PC-9 (cell line): ENCODE data around the gene PKD2L1. TPM values are rescaled to one million over a fixed set of nuclear protein-coding genes. Genes with fewer than 3 reads are reported as not detected.

Source experiments
- BruUV-seq: library from RNA; stranded (reverse); fragments of 400-500 nt; replicated peaks from 2 replicates; lab custom pipeline; 2021; lab: Mats Ljungman, UMichigan
- CTCF ChIA-PET: fragments of 300-600 bp; sonication (Branson Sonifier 250); formaldehyde crosslinking; loops from one replicate; lab custom pipeline; 2022; ENCODE audit warnings: antibody characterized with exemption; lab: Charles Lee
- POLR2A ChIA-PET: fragments of 300-600 bp; sonication (Branson Sonifier 250); formaldehyde crosslinking; loops from one replicate; lab custom pipeline; 2022; ENCODE audit warnings: antibody characterized with exemption; ENCODE audit not compliant: unreplicated experiment; lab: Charles Lee
- DNase-seq, 2 experiments: peaks; one replicate each; pipeline versions ENCODE4 v3.0.0 to v3.0.0-alpha.2; 2015 to 2022; ENCODE audit warnings: mixed read lengths in 1 of 2
- H2AFZ ChIP-seq: fragments of 200-600 bp; sonication (generic); 2 replicates; pipeline ENCODE4 v1.8.1; 2017; ENCODE audit warnings: antibody characterized with exemption
- H3F3A ChIP-seq: fragments of 200-600 bp; sonication (generic); 2 replicates; pipeline ENCODE4 v1.8.1; 2017; ENCODE audit warnings: antibody characterized with exemption, mild to moderate bottlenecking, low read depth; ENCODE audit not compliant: insufficient read depth
- H3K27ac ChIP-seq: fragments of 200-600 bp; sonication (generic); 2 replicates; pipeline ENCODE4 v1.6.1; 2016; ENCODE audit warnings: mixed run types
- H3K27me3 ChIP-seq: fragments of 200-600 bp; sonication (generic); 2 replicates; pipeline ENCODE4 v1.6.1; 2016; ENCODE audit warnings: low read depth, mixed run types; ENCODE audit not compliant: insufficient read depth
- H3K36me3 ChIP-seq: fragments of 200-600 bp; sonication (generic); 2 replicates; pipeline ENCODE4 v1.6.1; 2016; ENCODE audit warnings: low read depth, mixed run types
- H3K4me1 ChIP-seq: fragments of 200-600 bp; sonication (generic); replicated peaks from 2 replicates; pipeline ENCODE4 v1.6.1; 2016; ENCODE audit warnings: mixed run types; ENCODE audit not compliant: insufficient read depth
- H3K4me2 ChIP-seq: fragments of 200-600 bp; sonication (generic); 2 replicates; pipeline ENCODE4 v1.6.1; 2017; ENCODE audit warnings: mixed run types
- H3K4me3 ChIP-seq: fragments of 200-600 bp; sonication (generic); 2 replicates; pipeline ENCODE4 v1.6.1; 2016; ENCODE audit warnings: mixed run types
- H3K79me2 ChIP-seq: fragments of 200-600 bp; sonication (generic); 2 replicates; pipeline ENCODE4 v1.6.1; 2017; ENCODE audit warnings: low read depth, mixed run types
- H3K9me2 ChIP-seq: fragments of 200-600 bp; sonication (generic); 2 replicates; pipeline ENCODE4 v1.8.1; 2017; ENCODE audit warnings: mild to moderate bottlenecking; ENCODE audit not compliant: insufficient read depth
- H3K9me3 ChIP-seq: fragments of 200-600 bp; sonication (generic); 2 replicates; pipeline ENCODE4 v1.8.1; 2016; ENCODE audit warnings: low read depth; ENCODE audit not compliant: insufficient read depth
- H4K20me1 ChIP-seq: fragments of 200-600 bp; sonication (generic); 2 replicates; pipeline ENCODE4 v1.8.1; 2017; ENCODE audit not compliant: insufficient read depth
- EZH2 ChIP-seq: fragments of 200-600 bp; sonication (generic); IDR thresholded peaks from 2 replicates; pipeline ENCODE4 v1.8.0; 2017; ENCODE audit warnings: antibody characterized with exemption, low read depth
- intact Hi-C: fragments of 100-400 bp; cut with micrococcal nuclease; formaldehyde crosslinking; loops from one replicate; pipeline ENCODE4 v1.10.0; 2022; ENCODE audit not compliant: unreplicated experiment
- total RNA-seq: library from RNA; stranded (reverse); gene quantifications from 2 replicates; pipeline ENCODE4 v1.2.3, GENCODE V29; 2021
- TF ChIP-seq, protein P1 (sequence below): fragments of 200-600 bp; sonication (generic); conservative IDR thresholded peaks from 2 replicates; pipeline ENCODE4 v1.6.1; 2017; ENCODE audit warnings: mixed run types, antibody characterized with exemption, mild to moderate bottlenecking, moderate library complexity

Gene PKD2L1
- total RNA-seq, 1 experiment from 2014 or later, result not detected

- peaks cover 21% of the 10 kb centered on the region; the same call in 1 of the 2 replicates for H3K79me2 ChIP-seq
- no peak overlapping the region for H3K4me2 ChIP-seq
- H3K27ac ChIP-seq, result 0 out of 2 replicates have a peak overlapping the region, but pooled peaks have one; percentile 6
- no peak overlapping the region for H3K4me3 ChIP-seq
- no peaks in the 10 kb centered on the region for H3K27me3 ChIP-seq
- H3K4me1 ChIP-seq, result peaks cover 18% of the 10 kb centered on the region
- TF ChIP-seq EZH2, result no peak
- TF ChIP-seq, protein P1, sequence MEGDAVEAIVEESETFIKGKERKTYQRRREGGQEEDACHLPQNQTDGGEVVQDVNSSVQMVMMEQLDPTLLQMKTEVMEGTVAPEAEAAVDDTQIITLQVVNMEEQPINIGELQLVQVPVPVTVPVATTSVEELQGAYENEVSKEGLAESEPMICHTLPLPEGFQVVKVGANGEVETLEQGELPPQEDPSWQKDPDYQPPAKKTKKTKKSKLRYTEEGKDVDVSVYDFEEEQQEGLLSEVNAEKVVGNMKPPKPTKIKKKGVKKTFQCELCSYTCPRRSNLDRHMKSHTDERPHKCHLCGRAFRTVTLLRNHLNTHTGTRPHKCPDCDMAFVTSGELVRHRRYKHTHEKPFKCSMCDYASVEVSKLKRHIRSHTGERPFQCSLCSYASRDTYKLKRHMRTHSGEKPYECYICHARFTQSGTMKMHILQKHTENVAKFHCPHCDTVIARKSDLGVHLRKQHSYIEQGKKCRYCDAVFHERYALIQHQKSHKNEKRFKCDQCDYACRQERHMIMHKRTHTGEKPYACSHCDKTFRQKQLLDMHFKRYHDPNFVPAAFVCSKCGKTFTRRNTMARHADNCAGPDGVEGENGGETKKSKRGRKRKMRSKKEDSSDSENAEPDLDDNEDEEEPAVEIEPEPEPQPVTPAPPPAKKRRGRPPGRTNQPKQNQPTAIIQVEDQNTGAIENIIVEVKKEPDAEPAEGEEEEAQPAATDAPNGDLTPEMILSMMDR, result no peak
- peaks cover 34% of the 10 kb centered on the region for H3K36me3 ChIP-seq
- no peaks in the 10 kb centered on the region for H3K9me2 ChIP-seq
- no TSS peak for BruUV-seq
- CTCF ChIA-PET, result no interaction called here
- peaks cover 63% of the 10 kb centered on the region for H3F3A ChIP-seq
- H4K20me1 ChIP-seq, result no peaks in the 10 kb centered on the region
- POLR2A ChIA-PET, result interaction anchor here (0.6 kb wide), 1 partner anchor 486 kb away, joined by 15 read pairs; no protein-coding TSS in a partner anchor
- intact Hi-C loops, result no loop called here
- no peak overlapping the region for H2AFZ ChIP-seq
- DNase-seq, result no peak
- H3K9me3 ChIP-seq, result no peaks in the 10 kb centered on the region
These were observed 29.0 kb upstream of the PKD2L1 start for GRCh38 chr10:100359030-100359432.

DNA sequence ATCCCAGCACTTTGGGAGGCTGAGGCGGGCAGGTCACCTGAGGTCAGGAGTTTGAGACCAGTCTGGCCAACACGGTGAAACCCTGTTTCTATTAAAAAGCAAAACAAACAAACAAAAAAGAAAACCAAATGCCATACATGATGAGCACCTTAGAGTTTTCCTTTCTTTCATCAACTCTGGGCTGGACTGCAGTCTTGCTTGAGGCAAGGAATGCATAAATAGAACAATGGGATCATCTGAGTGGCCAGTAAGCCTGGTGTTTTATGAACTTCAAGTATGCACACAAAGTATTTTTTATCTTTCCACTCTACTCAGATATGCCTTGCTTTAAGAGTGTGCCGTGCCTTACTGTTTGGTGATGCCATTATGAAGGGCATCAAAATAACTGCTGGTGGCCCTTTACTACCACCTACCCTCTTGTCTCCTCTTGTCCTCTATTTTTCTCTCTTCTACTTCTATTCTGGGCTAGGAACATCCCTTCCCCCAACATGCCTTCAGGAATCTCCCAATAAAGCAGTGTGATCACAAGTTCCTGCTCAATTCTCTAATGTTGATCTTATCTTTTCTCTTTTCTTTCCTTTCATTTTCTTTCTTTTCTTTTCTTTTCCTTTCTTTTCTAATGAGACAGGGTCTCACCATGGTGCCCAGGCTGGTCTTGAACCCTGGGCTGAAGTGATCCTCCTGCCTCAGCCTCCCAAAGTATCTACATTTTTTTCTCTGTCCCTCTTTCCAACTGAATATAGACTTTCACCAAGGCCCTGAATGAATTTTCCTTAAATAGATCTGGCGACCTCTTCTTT lies 27.2 kb upstream of the PKD2L1 start:
- no peak overlapping the region for H3K4me2 ChIP-seq
- no peak overlapping the region for H2AFZ ChIP-seq
- TF ChIP-seq, protein P1, result no peak
- no peak for TF ChIP-seq EZH2
- no peaks in the 10 kb centered on the region for H3K9me2 ChIP-seq
- no peak for DNase-seq
- POLR2A ChIA-PET, result no interaction called here
- H3K79me2 ChIP-seq, result peaks cover 33% of the 10 kb centered on the region
- H3K4me1 ChIP-seq, result peaks cover 1% of the 10 kb centered on the region; the same call in 1 of the 2 replicates
- H4K20me1 ChIP-seq, result no peaks in the 10 kb centered on the region
- H3K27me3 ChIP-seq, result no peaks in the 10 kb centered on the region
- no peak overlapping the region for H3K4me3 ChIP-seq
- intact Hi-C loops, result no loop called here
- peak overlapping the region; percentile 29; the same call in 1 of the 2 replicates for H3K27ac ChIP-seq
- peaks cover 60% of the 10 kb centered on the region for H3F3A ChIP-seq
- CTCF ChIA-PET, result no interaction called here
- H3K9me3 ChIP-seq, result no peaks in the 10 kb centered on the region
- no TSS peak for BruUV-seq
- peaks cover 49% of the 10 kb centered on the region for H3K36me3 ChIP-seq

DNA sequence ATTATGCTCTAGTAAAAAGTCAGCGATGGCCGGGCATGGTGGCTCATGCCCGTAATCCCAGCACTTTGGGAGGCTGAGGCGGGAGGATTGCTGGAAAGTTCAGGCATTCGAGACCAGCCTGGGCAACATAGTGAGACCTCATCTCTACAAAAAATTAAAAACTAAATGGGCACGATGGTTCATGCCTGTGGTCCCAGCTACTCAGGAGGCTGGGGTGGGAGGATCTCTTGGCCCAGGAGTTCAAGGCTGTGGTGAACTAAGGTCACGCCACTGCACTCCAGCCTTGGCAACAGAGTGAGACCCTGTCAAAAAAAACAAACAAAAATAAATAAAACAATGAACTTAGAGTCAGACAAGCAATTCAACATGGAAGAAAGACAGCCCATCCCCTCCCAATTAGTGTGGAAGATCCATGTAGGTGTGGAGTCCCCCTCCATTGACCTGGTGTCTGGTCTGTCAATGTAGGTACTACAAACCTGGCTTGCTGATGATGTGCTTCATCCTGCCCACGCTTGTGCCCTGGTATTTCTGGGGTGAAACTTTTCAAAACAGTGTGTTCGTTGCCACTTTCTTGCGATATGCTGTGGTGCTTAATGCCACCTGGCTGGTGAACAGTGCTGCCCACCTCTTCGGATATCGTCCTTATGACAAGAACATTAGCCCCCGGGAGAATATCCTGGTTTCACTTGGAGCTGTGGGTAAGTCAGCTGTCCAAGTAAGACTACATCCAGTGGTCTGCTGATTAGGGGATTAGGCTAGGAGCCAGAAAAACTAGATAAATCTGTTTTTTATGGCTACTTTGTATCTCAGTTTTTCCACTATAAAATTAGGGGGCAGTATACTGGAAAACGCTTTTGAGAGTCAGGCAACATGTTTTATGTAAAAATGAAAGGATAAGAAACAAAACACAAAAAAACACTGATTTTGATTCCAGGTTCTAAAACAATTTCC lies 26.3 kb upstream of the PKD2L1 start:
- CTCF ChIA-PET, result no interaction called here
- Histone ChIP-seq H3F3A (peaks cover 51% of the 10 kb centered on the region), H3K4me3 (no peak overlapping the region), H4K20me1 (no peaks in the 10 kb centered on the region), H3K9me3 (no peaks in the 10 kb centered on the region), H3K27ac (no peak overlapping the region), H3K4me1 (peaks cover 7% of the 10 kb centered on the region), H3K36me3 (peaks cover 57% of the 10 kb centered on the region), H2AFZ (no peak overlapping the region), H3K4me2 (no peak overlapping the region), H3K9me2 (no peaks in the 10 kb centered on the region), H3K27me3 (no peaks in the 10 kb centered on the region), H3K79me2 (peaks cover 42% of the 10 kb centered on the region)
- TF ChIP-seq EZH2, result no peak
- TF ChIP-seq, protein P1, result no peak
- no TSS peak for BruUV-seq
- intact Hi-C loops, result no loop called here
- DNase-seq, result no peak
- POLR2A ChIA-PET, result no interaction called here
